ENCODE data around the gene SPOCK1.

Gene SPOCK1

DNA sequence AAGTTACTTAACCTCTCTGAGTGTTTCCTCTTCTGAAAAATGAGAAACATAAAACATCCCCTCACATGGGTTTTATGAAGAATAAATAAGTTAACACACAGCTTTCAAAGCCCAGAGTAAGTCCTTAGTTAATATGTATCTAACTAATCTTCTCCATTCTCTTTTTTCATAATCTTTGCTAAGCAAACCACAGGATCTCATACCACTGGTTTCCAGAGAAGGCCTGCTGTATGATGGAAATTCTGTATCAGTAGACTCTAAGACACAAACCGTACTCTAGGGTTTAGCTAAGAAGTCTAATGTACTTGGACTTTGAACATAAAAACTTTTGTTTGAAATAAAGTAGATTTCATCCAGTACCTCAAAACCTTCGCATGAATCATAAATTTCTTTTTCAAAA, 307.9 kb downstream of the SPOCK1 start:
- DNase-seq (ENCODE audit: low spot score): no peak

DNA sequence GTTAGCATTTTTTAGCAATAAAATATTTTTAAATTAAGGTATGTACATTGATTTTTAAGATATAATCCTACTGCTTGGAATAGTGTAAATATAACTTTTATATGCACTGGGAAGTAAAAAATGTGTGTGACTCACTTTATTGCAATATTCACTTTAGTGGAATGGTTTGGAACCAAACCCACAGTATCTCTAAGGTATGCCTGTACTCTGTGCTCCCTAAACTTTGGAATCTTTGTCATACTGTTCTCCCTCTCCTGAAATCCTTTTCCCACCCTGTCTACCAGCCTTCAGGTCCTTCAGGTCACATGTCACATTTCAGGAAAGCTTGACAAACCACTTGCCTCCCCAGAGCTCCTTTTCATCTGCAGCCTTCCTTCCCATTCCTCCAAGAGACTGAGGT, 308.7 kb downstream of the SPOCK1 start:
- DNase-seq (ENCODE audit: low spot score): no peak

GRCh38 chr5:137190031-137190430, 309.1 kb downstream of the SPOCK1 start:
- no peak for DNase-seq (ENCODE audit: low spot score)

DNA sequence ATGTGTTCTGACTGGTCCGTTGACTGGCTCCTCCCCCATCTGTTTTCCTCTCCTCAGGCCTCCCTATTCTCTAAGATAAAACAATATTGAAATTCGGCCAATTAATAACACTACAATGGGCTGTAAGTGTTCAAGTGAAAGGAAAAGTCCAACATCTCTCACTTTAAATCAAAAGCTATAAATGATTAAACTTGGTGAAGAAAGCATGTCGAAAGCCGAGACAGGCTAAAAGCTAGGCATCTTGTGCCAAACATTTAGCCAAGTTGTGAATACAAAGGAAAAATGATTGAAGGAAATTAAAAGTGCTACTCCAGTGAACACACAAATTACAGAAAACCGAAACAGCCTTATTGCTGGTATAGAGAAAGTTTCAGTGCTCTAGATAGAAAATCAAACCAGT, 310.6 kb downstream of the SPOCK1 start:
- no peak for DNase-seq (ENCODE audit: low spot score)

DNA sequence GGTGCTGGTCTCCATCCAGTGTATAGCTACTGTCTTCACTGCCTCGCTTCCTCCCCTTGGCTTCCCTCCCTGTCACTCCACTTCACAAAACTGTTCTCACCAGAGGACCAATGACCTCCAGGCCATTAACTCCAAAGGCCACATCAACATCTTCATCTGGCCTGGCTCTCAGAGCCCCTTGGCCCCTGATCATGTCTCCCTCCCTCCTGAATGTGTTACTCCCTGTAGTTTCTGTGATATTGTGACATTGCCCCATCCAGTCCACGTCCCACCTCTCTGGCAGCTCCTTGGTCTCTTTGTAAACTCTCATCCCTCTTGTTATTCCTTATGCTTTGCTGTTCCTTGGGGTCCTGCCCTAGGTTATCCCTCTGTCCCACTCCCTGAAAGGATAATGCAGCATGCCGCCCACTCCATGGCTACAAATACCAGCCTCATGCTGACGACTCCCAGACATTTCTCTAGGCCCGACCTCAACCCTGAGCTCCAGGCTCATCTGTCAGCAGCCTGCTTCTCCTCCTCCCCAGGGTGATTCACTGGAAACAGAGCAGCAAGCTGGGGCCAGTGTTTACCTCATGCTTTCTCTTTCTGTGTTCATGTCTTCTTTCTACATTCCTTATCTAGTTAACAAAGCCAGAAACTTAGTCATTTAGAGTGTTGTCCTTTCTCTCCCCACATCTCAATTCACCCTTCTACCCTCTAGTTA, 312.2 kb downstream of the SPOCK1 start:
- no peak for DNase-seq (ENCODE audit: low spot score)

DNA sequence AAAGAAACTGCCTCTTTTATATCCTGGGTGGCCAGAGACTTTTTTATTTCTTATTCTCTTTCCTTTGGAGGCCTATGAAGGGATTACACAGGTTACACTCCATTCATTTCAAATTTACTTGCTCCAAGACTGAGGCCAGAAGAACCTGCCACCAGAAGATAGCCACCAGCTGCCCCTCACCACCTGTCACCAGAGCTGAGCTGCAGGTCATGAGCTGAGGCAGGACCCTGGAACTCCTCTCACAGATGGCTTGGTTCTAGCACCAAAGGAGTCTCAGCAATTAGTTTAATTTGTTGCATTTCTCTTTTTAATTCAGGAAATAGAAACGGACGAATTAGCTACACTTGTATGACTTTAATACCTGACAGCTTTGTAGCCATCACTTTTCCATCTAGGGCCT, 313.9 kb downstream of the SPOCK1 start:
- DNase-seq (ENCODE audit: low spot score): no peak

DNA sequence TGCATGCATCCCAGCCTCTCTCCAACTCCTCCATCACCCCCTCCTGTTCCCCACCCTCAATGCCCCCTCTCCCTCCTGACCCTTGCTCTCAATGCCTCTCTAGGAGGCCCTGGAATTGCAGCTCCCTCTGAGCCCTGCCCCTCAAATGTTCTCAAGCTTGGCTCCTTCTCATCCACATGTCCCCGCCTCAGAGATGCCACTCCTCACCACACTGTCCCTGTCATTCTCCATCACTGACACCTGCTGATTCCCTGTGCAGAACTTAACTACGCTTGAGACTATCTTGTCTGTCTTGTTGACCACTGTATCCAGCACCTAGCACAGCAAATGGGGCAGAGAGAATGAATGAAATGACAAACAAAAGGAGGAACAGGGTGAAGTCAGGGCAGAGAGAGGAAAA, 314.4 kb downstream of the SPOCK1 start:
- DNase-seq (ENCODE audit: low spot score): no peak

- no peak for DNase-seq (ENCODE audit: low spot score)
Measured at GRCh38 chr5:137182576-137182975, 316.6 kb downstream of the SPOCK1 start.

DNA sequence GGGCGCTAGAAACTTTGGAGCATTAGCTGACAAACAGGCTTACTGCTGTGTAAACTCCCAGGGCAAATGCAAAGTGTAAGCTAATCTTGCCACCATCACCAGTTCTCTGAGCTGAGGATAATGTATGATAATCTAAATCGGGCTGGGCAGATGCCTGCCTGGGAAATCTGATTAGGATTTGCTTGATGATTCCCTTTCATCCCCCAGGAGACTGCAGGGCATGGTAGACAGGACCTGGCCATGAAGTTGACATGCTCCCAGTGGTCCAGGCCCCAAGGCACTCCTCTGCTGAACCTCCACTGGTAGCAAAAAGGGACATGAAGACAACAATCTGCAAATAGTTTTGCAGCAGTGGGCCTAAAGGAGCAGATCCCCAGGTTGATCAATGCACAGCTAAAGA, 317.5 kb downstream of the SPOCK1 start:
- no peak for DNase-seq (ENCODE audit: low spot score)

- DNase-seq (ENCODE audit: low spot score): no peak
Measured at GRCh38 chr5:137179203-137179602, 319.9 kb downstream of the SPOCK1 start.

GRCh38 chr5:137176609-137177008, 322.5 kb downstream of the SPOCK1 start:
- DNase-seq (ENCODE audit: low spot score): no peak

DNA sequence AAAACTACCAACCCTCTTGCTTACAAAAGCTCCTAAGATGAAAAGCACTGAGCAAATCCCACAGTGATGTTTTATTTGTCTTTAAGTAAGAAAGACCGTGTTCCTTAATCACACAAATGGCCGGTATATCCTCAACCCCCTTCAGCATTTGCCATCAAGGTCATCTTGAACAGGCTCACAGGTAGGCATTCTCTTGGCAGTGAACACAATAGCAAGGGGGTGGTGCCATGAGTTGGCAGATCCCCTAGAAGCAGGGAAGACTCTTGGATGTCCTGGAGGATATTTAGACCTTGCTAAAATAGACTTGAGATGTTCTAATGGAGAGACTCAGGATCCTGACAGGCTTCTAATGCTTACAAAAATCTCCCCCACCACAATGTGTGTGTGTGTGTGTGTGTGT, 323.0 kb downstream of the SPOCK1 start:
- no peak for DNase-seq (ENCODE audit: low spot score)

DNA sequence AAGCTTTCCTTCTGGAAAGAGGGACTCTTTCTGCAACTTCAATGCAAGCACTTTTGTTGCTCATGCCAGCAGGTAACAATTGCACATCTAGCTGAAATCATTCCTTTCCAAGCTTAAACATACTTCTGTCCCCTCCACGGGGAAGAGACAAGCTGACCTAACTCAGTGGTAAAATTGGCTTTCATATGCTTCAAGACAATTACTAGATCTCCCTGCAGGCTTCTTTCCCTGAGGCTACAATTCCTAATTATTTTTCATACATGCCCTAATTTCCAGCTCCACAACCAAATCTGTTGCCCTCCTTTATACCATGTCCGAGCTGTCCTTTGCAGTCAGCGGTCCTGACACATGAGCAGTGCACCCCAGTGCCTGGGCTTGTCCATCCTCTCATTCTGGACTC, 324.9 kb downstream of the SPOCK1 start:
- DNase-seq (ENCODE audit: low spot score): no peak

DNA sequence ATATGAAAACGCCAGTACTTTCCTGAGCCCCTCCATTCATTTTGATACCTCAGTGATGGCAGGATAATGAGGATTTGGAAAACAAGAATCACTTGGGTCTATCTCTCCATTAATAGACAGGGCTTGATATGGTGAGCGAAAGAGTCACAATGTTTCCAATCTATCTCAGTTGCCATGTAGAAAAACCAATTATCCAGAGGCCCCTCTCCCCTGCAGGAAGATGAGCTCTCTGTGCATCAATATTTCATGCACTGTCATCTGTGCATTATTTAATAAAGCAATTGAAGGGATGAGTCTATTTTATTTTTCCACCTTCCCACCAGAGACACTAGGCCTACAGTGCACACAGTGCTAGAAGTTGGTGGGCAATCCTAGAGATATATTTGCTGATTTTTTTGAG, 326.9 kb downstream of the SPOCK1 start:
- no peak for DNase-seq (ENCODE audit: low spot score)

DNA sequence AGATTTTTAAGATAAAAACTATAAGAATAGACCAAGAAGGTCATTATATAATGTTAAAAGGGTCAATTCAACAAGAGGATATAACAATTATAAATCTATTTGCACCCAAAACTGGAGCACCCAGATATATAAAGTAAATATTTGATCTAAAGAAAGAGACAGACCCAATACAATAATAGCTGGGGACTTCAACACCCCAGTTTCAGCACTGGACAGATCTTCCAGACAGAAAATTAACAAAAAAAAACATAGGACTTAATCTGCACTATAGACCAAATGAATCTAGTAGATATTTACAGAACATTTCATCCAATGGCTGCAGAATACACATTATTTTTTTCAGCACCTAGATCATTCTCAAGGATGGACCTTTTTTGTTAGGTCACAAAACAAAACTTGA, 331.9 kb downstream of the SPOCK1 start:
- DNase-seq (ENCODE audit: low spot score): no peak

DNA sequence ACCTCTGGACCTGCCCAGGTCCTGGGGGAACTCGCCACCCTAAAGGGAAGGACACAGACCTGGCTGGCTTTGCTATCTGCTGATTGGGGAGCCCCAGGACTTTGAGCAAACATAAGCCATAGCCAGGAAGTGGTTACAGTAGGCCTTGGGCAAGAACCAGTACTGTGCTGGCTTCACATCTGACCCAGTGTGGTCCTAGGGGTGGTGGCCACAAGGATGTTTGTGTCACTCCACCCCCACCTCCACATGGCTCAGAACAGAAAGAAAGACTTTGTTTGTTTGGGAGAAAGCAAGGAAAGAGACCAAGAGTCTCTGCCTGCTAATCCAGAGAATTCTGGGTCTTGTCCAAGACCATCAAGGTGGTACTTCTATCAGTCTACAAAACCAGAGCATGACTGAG, 334.2 kb downstream of the SPOCK1 start:
- no peak for DNase-seq (ENCODE audit: low spot score)

DNA sequence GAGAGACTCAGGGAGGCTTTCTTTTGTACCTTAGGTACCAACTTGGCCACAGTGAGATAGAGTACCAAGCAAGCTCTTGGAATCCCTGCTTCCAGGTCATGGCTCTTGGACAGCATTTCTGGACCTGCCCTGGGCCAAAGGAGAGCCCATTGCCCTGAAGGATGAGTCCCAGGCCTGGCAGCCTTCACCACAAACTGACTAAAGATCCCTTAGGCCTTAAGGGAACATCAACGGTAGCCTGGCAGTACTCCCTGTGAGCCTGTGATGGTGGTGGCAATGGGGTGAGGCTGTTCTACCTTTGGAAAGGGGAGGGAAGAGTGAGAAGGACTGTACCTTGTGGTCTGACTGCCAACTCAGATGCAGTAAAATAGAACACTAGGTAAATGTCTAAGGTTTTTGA, 334.6 kb downstream of the SPOCK1 start:
- DNase-seq (ENCODE audit: low spot score): no peak

GRCh38 chr5:137158691-137159090, 340.4 kb downstream of the SPOCK1 start:
- no peak for DNase-seq (ENCODE audit: low spot score)

DNA sequence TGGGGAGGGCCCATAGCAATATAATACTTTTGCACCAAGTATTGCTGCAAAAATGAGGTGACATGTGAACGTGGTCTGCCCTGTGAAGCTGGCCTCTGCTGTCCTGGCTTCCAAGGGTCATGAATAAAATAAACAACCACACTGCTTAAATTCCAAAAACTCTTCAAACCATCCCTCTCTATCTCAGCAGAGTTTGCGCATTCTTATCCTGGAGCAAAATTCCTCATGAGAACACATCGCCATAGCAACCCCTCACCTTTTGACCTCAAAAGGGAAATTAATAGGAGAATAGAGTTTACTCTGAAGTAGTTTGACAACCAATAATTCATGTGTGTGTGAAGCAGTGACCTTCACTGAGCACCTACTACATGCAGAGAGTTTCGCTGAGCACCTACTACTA, 342.9 kb downstream of the SPOCK1 start:
- no peak for DNase-seq (ENCODE audit: low spot score)

DNA sequence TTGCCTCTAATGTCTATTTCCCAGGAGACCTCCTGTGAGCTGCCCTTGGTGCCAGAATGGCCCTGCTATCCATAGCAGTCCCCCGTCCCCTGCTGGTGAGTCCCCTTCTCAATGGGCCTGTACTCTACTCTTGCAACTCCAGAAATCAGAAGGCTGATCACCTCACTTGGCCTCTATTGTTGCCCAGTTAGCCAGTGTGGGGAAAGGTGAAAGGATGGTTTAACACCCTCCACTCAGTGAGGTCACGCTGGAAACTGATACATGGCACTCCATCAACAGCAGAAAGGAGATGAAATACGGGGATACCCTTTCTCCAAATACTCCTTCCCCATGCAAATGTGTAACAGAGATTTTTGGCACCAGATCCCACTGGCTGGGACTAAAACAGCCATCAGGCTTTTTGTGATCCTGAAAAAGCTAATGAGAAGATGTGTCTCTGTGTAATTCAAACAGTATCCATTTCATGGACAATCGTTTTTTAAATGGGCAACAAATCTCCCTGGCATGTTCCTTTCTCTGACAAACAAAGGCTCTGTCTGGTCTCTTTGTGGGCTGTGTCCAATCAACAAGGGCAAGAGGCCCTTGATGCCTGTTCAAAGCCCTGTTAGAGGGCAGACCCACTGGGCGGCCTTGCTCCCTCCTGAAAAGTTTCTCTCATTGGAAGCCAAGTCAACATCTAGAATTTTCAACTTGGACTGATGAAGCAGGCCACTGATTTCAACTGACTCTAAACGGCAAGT, 343.7 kb downstream of the SPOCK1 start:
- DNase-seq (ENCODE audit: low spot score): no peak

DNA sequence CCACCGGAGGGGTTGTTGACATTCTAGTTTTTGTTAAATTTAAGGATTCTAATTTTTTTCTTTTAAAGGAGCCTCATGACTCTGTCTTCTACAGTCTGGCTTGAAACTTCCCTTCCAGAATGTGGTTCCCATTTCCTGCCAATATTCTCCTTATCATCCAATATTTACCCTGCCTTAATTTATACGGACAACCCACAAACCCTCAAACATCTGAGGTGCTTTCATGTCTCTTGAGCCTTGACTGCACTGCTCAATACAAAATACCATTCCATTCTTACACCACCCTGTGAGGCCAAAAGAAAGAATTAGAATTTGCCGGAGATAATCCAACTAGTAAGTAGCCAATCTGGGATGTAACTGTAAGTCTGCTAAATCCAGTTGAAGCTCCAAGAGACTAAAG, 346.5 kb downstream of the SPOCK1 start:
- no peak for DNase-seq (ENCODE audit: low spot score)

DNA sequence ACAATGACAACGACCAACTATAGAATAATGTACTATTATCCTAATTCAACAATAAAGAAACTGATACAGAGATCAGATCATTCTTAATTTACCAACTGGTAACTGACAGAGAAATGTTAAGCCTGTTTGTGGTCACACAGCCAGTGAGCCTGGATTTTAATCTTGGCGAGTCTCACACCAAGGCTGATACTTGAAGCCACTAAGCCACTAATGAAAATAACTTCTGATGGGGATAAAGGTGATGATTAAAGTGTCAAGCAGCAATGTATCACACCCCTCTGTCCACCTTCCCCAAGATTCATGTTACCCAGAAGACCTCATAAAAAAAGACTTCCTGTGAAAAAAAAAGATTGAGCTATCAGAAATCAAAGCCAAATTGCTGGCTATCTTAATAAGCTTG, 350.5 kb downstream of the SPOCK1 start:
- no peak for DNase-seq (ENCODE audit: low spot score)

DNA sequence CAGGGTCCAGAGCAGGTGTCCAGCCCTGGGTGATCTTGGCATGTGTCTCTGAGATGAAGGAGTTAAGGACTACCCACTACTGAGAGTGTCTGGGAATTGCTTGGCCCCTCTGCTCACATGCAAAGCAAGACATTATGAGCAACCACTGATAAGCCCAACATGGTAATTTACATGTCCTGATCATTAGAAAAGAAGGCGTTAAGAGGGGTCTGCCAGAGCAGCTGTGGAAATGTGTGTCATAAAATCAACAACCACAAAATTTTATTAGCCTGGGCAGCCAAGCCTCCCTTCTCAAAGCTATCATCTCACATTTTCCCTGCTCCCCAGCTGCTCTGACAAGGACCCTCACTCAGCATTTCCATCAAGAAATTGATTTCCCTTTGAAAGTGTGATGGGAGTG, 351.0 kb downstream of the SPOCK1 start:
- no peak for DNase-seq (ENCODE audit: low spot score)

DNA sequence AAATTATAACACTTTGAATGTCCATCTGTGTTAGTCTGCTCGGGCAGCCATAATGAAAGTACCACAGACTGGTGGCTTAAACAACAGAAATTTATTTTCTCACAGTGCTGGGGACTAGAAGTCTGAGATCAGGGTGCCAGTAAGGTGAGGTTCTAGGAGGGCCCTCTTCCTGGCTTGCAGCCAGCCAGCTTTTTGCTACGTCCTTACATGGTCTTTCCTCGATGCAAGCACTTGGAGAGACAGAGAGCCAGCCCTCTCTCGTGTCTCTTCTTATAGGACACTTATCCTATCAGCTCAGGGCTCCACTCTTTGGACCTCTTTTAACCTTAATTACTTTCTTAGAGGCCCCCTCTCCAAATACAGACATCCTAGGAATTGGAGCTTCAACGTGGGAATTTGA, 351.8 kb downstream of the SPOCK1 start:
- no peak for DNase-seq (ENCODE audit: low spot score)

All from CD4-positive, alpha-beta T cell treated with Interleukin-2 at 100 ng/mL for 4 hours (primary cell).